Measurements from ENCODE around the gene INSRR. TPM values are rescaled to one million over a fixed set of nuclear protein-coding genes. Genes with fewer than 3 reads are reported as not detected.
A peak's percentile ranks its signal among the peaks of the same experiment; 100 is the strongest.

The INSRR gene
- total RNA-seq, 4 donors from 2014 or later, result under 0.01 TPM; not detected in 3

- no peak for ATAC-seq
- peaks cover 18% of the 10 kb centered on the region for H3K27me3 ChIP-seq
- H3K9me3 ChIP-seq, result no peaks in the 10 kb centered on the region
- H3K27ac ChIP-seq, result no peak overlapping the region
- WGBS, 2 donors (ENCODE audit: low coverage in 1 of 2), result 85 to 94% methylated on average over 13 to 14 of the region's 16 CpGs
- TF ChIP-seq POLR2A (IDR thresholded peaks at IDR 0.05), result no peak
- TF ChIP-seq EP300 (IDR thresholded peaks at IDR 0.05), result no peak
- TF ChIP-seq POLR2AphosphoS5 (IDR thresholded peaks at IDR 0.05), result no peak
- no peak for TF ChIP-seq CTCF (IDR thresholded peaks at IDR 0.05)
- no peaks in the 10 kb centered on the region for H3K36me3 ChIP-seq
- no peak overlapping the region for H3K4me3 ChIP-seq
- peaks cover 0 to 38% (median 18%) of the 10 kb centered on the region in 3 donors for H3K4me1 ChIP-seq
Observed at GRCh38 chr1:156808186-156809030, 50.5 kb downstream of the INSRR start.

- WGBS, 2 donors (ENCODE audit: low coverage in 1 of 2), result 86 to 97% methylated on average over 2 of the region's 2 CpGs
- Histone ChIP-seq H3K27me3 (peaks cover 13% of the 10 kb centered on the region), H3K27ac (no peak overlapping the region), H3K36me3 (peaks cover 0 to 2% of the 10 kb centered on the region in 2 donors), H3K4me1 (peaks cover 0 to 34% (median 17%) of the 10 kb centered on the region in 3 donors), H3K9me3 (no peaks in the 10 kb centered on the region), H3K4me3 (no peak overlapping the region)
- ATAC-seq, result no peak
- TF ChIP-seq CTCF (IDR thresholded peaks at IDR 0.05), result no peak
- no peak for TF ChIP-seq POLR2AphosphoS5 (IDR thresholded peaks at IDR 0.05)
Observed at GRCh38 chr1:156807627-156808026, 51.3 kb downstream of the INSRR start.

- 64 to 66% methylated on average over 4 of the region's 7 CpGs for WGBS, 2 donors (ENCODE audit: low coverage in 1 of 2)
- TF ChIP-seq POLR2A (IDR thresholded peaks at IDR 0.05) (no peak), CTCF (IDR thresholded peaks at IDR 0.05) (no peak), EP300 (IDR thresholded peaks at IDR 0.05) (no peak), POLR2AphosphoS5 (IDR thresholded peaks at IDR 0.05) (no peak)
- ATAC-seq, result no peak
- Histone ChIP-seq H3K4me3 (no peak overlapping the region), H3K9me3 (no peaks in the 10 kb centered on the region), H3K27me3 (peaks cover 5% of the 10 kb centered on the region), H3K4me1 (peaks cover 0 to 35% (median 17%) of the 10 kb centered on the region in 3 donors), H3K27ac (peak overlapping the region in 2 of 4 donors; percentile 28 to 37), H3K36me3 (peaks cover 0 to 11% of the 10 kb centered on the region in 2 donors)
Observed at GRCh38 chr1:156806512-156807440, 52.1 kb downstream of the INSRR start.

- H3K4me3 ChIP-seq, result no peak overlapping the region
- H3K27ac ChIP-seq, result peak overlapping the region in 2 of 4 donors; percentile 28 to 37
- H3K4me1 ChIP-seq, result peaks cover 0 to 42% (median 17%) of the 10 kb centered on the region in 3 donors
- WGBS, 2 donors (ENCODE audit: low coverage in 1 of 2), result 40 to 85% methylated on average over 1 to 3 of the region's 3 CpGs
- no peaks in the 10 kb centered on the region for H3K9me3 ChIP-seq
- H3K36me3 ChIP-seq, result peaks cover 0 to 19% of the 10 kb centered on the region in 2 donors
- H3K27me3 ChIP-seq, result peaks cover 5% of the 10 kb centered on the region
- peak; percentile 61 for ATAC-seq
- TF ChIP-seq CTCF (IDR thresholded peaks at IDR 0.05), result no peak
- no peak for TF ChIP-seq POLR2AphosphoS5 (IDR thresholded peaks at IDR 0.05)
- no peak for TF ChIP-seq POLR2A (IDR thresholded peaks at IDR 0.05)
- TF ChIP-seq EP300 (IDR thresholded peaks at IDR 0.05), result no peak
Observed at GRCh38 chr1:156805766-156806511, 53.0 kb downstream of the INSRR start.

All from gastroesophageal sphincter (tissue), 4 donors.